Keratinocyte (primary cell): Measurements from ENCODE around the gene CXCL8. TPM values are rescaled to one million over a fixed set of nuclear protein-coding genes. Genes with fewer than 3 reads are reported as not detected.
A peak's percentile ranks its signal among the peaks of the same experiment; 100 is the strongest.

Experiments used
- DNase-seq: peaks from one replicate; pipeline ENCODE4 v3.0.0-alpha.2; 2011; ENCODE audit warnings: low read depth, missing footprints, low spot score
- FAIRE-seq: peaks from 2 replicates; lab custom pipeline; 2011; peaks lifted over from hg19 to GRCh38; lab: Jason Lieb, UNC
- H2AFZ ChIP-seq: 2 replicates; pipeline ENCODE4 v1.6.0; 2012; ENCODE audit warnings: low read length, control low read depth, inconsistent platforms; ENCODE audit not compliant: control insufficient read depth
- H3K27ac ChIP-seq: 2 replicates; pipeline ENCODE4 v1.5.1; 2011; ENCODE audit warnings: low read length; ENCODE audit not compliant: control insufficient read depth, insufficient read depth
- H3K27me3 ChIP-seq: 3 replicates; pipeline ENCODE4 v1.6.0; 2011; ENCODE audit warnings: low read length; ENCODE audit not compliant: control insufficient read depth, insufficient read depth; ENCODE audit errors: extremely low read depth
- H3K36me3 ChIP-seq, 2 experiments: 2 replicates in 1 of 2; 3 replicates in 1 of 2; pipeline ENCODE4 v1.5.1; 2011; ENCODE audit warnings: low read length in 2 of 2, mild to moderate bottlenecking in 1 of 2; ENCODE audit not compliant: control insufficient read depth in 2 of 2, insufficient read depth in 2 of 2; ENCODE audit errors: extremely low read depth in 1 of 2
- H3K4me1 ChIP-seq: 3 replicates; pipeline ENCODE4 v1.5.1; 2011; ENCODE audit warnings: low read length; ENCODE audit not compliant: control insufficient read depth, insufficient read depth; ENCODE audit errors: extremely low read depth
- H3K4me2 ChIP-seq: 3 replicates; pipeline ENCODE4 v1.6.0; 2011; ENCODE audit warnings: low read depth, low read length; ENCODE audit not compliant: control insufficient read depth, insufficient read depth; ENCODE audit errors: extremely low read depth
- H3K4me3 ChIP-seq, 3 experiments: fragments of 200-600 bp in 1 of 3; sonication (generic) in 1 of 3; 2 replicates in 2 of 3; 3 replicates in 1 of 3; pipeline ENCODE4 v1.5.1; 2011 to 2016; ENCODE audit warnings: low read length in 3 of 3, mild to moderate bottlenecking in 3 of 3, control low read depth in 2 of 3, inconsistent platforms in 1 of 3, low read depth in 1 of 3, mixed read lengths in 1 of 3, mixed run types in 1 of 3, moderate library complexity in 1 of 3; ENCODE audit not compliant: control insufficient read depth in 2 of 3, insufficient read depth in 2 of 3; ENCODE audit errors: extremely low read depth in 1 of 3
- H3K79me2 ChIP-seq: 2 replicates; pipeline ENCODE4 v1.6.0; 2012; ENCODE audit warnings: low read length; ENCODE audit not compliant: control insufficient read depth, insufficient read depth
- H3K9ac ChIP-seq: 3 replicates; pipeline ENCODE4 v1.6.0; 2011; ENCODE audit warnings: low read length; ENCODE audit not compliant: control insufficient read depth, insufficient read depth; ENCODE audit errors: extremely low read depth
- H3K9me1 ChIP-seq: 3 replicates; pipeline ENCODE4 v1.6.0; 2011; ENCODE audit warnings: low read length; ENCODE audit not compliant: control insufficient read depth, insufficient read depth; ENCODE audit errors: extremely low read depth
- H3K9me3 ChIP-seq: 2 replicates; pipeline ENCODE4 v1.5.1; 2012; ENCODE audit warnings: low read depth, low read length; ENCODE audit not compliant: control insufficient read depth
- H4K20me1 ChIP-seq: 3 replicates; pipeline ENCODE4 v1.6.0; 2011; ENCODE audit warnings: low read length; ENCODE audit not compliant: control insufficient read depth, insufficient read depth; ENCODE audit errors: extremely low read depth
- CTCF ChIP-seq, 3 experiments: IDR thresholded peaks in 1 of 3; conservative IDR thresholded peaks in 1 of 3; optimal IDR thresholded peaks in 1 of 3; 2 replicates in 2 of 3; 3 replicates in 1 of 3; pipeline versions ENCODE3 to v1.5.1; 2011; ENCODE audit warnings: low read length in 3 of 3, mild to moderate bottlenecking in 3 of 3, moderate library complexity in 2 of 3, control low read depth in 1 of 3, inconsistent platforms in 1 of 3; ENCODE audit not compliant: insufficient read depth in 2 of 3; ENCODE audit errors: extremely low read depth in 1 of 3
- EZH2 ChIP-seq: IDR thresholded peaks from one replicate; pipeline ENCODE4 v1.6.1; 2012; ENCODE audit warnings: inconsistent platforms, mild to moderate bottlenecking, low read length, moderate library complexity
- dilution Hi-C: fragments of 300-500 bp; cut with MboI; formaldehyde crosslinking; loops from one replicate; pipeline ENCODE4 v1.7.0; 2020; ENCODE audit warnings: low sequenced_read_pairs; ENCODE audit not compliant: extremely low pct_ligation_motif_present
- polyA plus RNA-seq, 5 experiments: library from polyadenylated mRNA; depleted of rRNA in 3 of 5; stranded (reverse) in 3 of 5; stranded (forward) in 1 of 5; unstranded in 1 of 5; fragments of >200 nt; gene quantifications; 1 replicate in 1 of 5; 2 replicates in 3 of 5; 3 replicates in 1 of 5; pipeline versions ENCODE4 v1.2.1 to v1.2.3, GENCODE V29; 2011 to 2012; ENCODE audit warnings: missing spikeins in 2 of 5, low read depth in 1 of 5, low replicate concordance in 1 of 5

Gene CXCL8
- polyA plus RNA-seq, 1 donor (not counting 4 experiments of a cell fraction or from before 2014, with no cell fraction given) = 65.4 TPM

- Histone ChIP-seq H3K9me3 (no peaks in the 10 kb centered on the region), H3K9ac (no peak overlapping the region), H2AFZ (no peak overlapping the region), H3K27ac (no peak overlapping the region), H3K4me3 (no peak overlapping the region), H3K9me1 (no peaks in the 10 kb centered on the region), H3K4me1 (peaks cover 4% of the 10 kb centered on the region), H4K20me1 (no peaks in the 10 kb centered on the region), H3K36me3 (no peaks in the 10 kb centered on the region), H3K27me3 (no peaks in the 10 kb centered on the region), H3K4me2 (no peak overlapping the region), H3K79me2 (no peaks in the 10 kb centered on the region)
- FAIRE-seq (peak; percentile 5), DNase-seq (no peak)
- no peak for TF ChIP-seq CTCF (optimal IDR thresholded peaks at IDR 0.05 in 1 of 3, IDR thresholded peaks at IDR 0.05 in 1 of 3, conservative IDR thresholded peaks at IDR 0.05 in 1 of 3; ENCODE audit: extremely low read depth in 1 of 3, insufficient read depth in 2 of 3, low read length in 3 of 3)
- no peak for TF ChIP-seq EZH2
- dilution Hi-C loops = no loop called here
Observed at GRCh38 chr4:73780834-73781233, 40.5 kb downstream of the CXCL8 start.

- no peaks in the 10 kb centered on the region for H3K79me2 ChIP-seq
- H3K4me3 ChIP-seq = no peak overlapping the region
- no peak overlapping the region for H3K9ac ChIP-seq
- no peak for FAIRE-seq
- H4K20me1 ChIP-seq = no peaks in the 10 kb centered on the region
- H3K4me1 ChIP-seq = no peaks in the 10 kb centered on the region
- H2AFZ ChIP-seq = peak overlapping the region; percentile 10
- no peak overlapping the region for H3K27ac ChIP-seq
- no peaks in the 10 kb centered on the region for H3K27me3 ChIP-seq
- no peaks in the 10 kb centered on the region for H3K9me3 ChIP-seq
- TF ChIP-seq EZH2 = no peak
- no peak for TF ChIP-seq CTCF (optimal IDR thresholded peaks at IDR 0.05 in 1 of 3, IDR thresholded peaks at IDR 0.05 in 1 of 3, conservative IDR thresholded peaks at IDR 0.05 in 1 of 3; ENCODE audit: extremely low read depth in 1 of 3, insufficient read depth in 2 of 3, low read length in 3 of 3)
- dilution Hi-C loops = no loop called here
- H3K36me3 ChIP-seq = no peaks in the 10 kb centered on the region
- DNase-seq = no peak
- no peak overlapping the region for H3K4me2 ChIP-seq
- H3K9me1 ChIP-seq = no peaks in the 10 kb centered on the region
Observed at GRCh38 chr4:73788411-73788810, 48.0 kb downstream of the CXCL8 start.

Other genes with a start within 250 kb of the CXCL8 start
- gene RASSF6, start 120.1 kb upstream of the CXCL8 start, polyA plus RNA-seq = 3.6 to 6.5 TPM (median 4.4 TPM) in 3 replicates
- gene CXCL6, start 96.1 kb downstream of the CXCL8 start, polyA plus RNA-seq = 0.08 to 0.29 TPM in 2 of 3 replicates, not detected in the other
- gene PF4V1, start 112.7 kb downstream of the CXCL8 start, polyA plus RNA-seq = not detected in 3 replicates
- 12.0 to 40.7 TPM (median 35.5 TPM) in 3 replicates for gene CXCL1, start 128.8 kb downstream of the CXCL8 start, polyA plus RNA-seq
- gene PF4, start 241.5 kb downstream of the CXCL8 start, polyA plus RNA-seq = 0.16 TPM in 1 of 3 replicates, not detected in the others
- gene PPBP, start 247.6 kb downstream of the CXCL8 start, polyA plus RNA-seq = 0.42 to 1.0 TPM (median 0.68 TPM) in 3 replicates